OCI-LY1 (cell line): Measurements from ENCODE around the gene ZNF318.
"Not testable (repeated sequence)": the region's sequence is repeated elsewhere in the genome, so short reads cannot be mapped to it uniquely, and the experiment has no call there.

ENCODE experiments used
- CTCF ChIP-seq: fragments of 200-600 bp; sonication (generic), shearing (Covaris generic); IDR thresholded peaks from 2 replicates; pipeline ENCODE4 v1.5.1; 2017; ENCODE audit warnings: mild to moderate bottlenecking, antibody characterized with exemption, low read length, moderate library complexity, mixed read lengths
- EZH2 ChIP-seq: fragments of 200-600 bp; sonication (generic), shearing (Covaris generic); IDR thresholded peaks from 2 replicates; pipeline ENCODE4 v1.8.0; 2017; ENCODE audit warnings: borderline replicate concordance, mixed run types, mild to moderate bottlenecking, antibody characterized with exemption, low read length, moderate library complexity, mixed read lengths

DNA sequence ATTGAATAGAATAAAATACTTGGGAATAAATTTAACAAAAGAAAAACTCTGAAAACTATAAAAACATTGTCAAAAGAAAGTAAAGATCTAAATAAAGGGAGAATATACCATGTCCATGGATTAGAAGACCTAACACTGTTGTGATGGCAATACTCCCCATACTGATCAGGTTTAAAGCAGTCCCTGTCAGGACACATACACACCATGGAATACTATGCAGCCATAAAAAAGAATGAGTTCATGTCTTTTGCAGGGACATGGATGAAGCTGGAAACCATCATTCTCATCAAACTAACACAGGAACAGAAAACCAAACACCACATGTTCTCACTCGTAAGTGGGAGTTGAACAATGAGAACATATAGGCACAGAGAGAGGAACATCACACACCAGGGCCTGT is 41.3 kb upstream of the ZNF318 start:
- not testable (repeated sequence) for TF ChIP-seq CTCF, EZH2
